GM23338 (cell line): Measurements from ENCODE around the gene USP20. TPM values are rescaled to one million over a fixed set of nuclear protein-coding genes. Genes with fewer than 3 reads are reported as not detected.

Experiments
- ATAC-seq: fragments of 200-7000 bp; cut with Tn5 transposase; 3 replicates; pipeline ENCODE4 v1.9.1; 2020
- DNase-seq: peaks from one replicate; pipeline ENCODE4 v3.0.0-alpha.2; 2015; ENCODE audit warnings: low spot score
- H2AFZ ChIP-seq: fragments of 200-600 bp; sonication (generic); 2 replicates; pipeline ENCODE4 v1.8.0; 2016; ENCODE audit warnings: antibody characterized with exemption, mild to moderate bottlenecking, moderate library complexity
- H3F3A ChIP-seq: fragments of 200-600 bp; sonication (generic); replicated peaks from 2 replicates; pipeline ENCODE4 v1.8.0; 2017; ENCODE audit warnings: antibody characterized with exemption, mixed run types, low read depth
- H3K27ac ChIP-seq: fragments of 200-600 bp; sonication (generic); 2 replicates; pipeline ENCODE4 v1.6.1; 2016; ENCODE audit warnings: low read depth
- H3K27me3 ChIP-seq: fragments of 200-600 bp; sonication (generic); 2 replicates; pipeline ENCODE4 v1.8.0; 2016; ENCODE audit warnings: mild to moderate bottlenecking, mixed run types, moderate library complexity; ENCODE audit not compliant: insufficient read depth
- H3K36me3 ChIP-seq: fragments of 200-600 bp; sonication (generic); 2 replicates; pipeline ENCODE4 v1.8.0; 2016; ENCODE audit warnings: mild to moderate bottlenecking; ENCODE audit not compliant: insufficient read depth
- H3K4me1 ChIP-seq: fragments of 200-600 bp; sonication (generic); 2 replicates; pipeline ENCODE4 v1.8.0; 2016; ENCODE audit warnings: mild to moderate bottlenecking, moderate library complexity; ENCODE audit not compliant: insufficient read depth
- H3K4me2 ChIP-seq: fragments of 200-600 bp; sonication (generic); 2 replicates; pipeline ENCODE4 v1.7.1; 2017; ENCODE audit warnings: mixed run types
- H3K4me3 ChIP-seq: fragments of 200-600 bp; sonication (generic); 2 replicates; pipeline ENCODE4 v1.6.1; 2016; ENCODE audit warnings: mixed run types
- H3K79me2 ChIP-seq: fragments of 200-600 bp; sonication (generic); replicated peaks from 2 replicates; pipeline ENCODE4 v1.8.0; 2017; ENCODE audit warnings: mild to moderate bottlenecking; ENCODE audit not compliant: insufficient read depth
- H3K9me2 ChIP-seq: fragments of 200-600 bp; sonication (generic); 2 replicates; pipeline ENCODE4 v1.8.0; 2017; ENCODE audit not compliant: insufficient read depth
- H4K20me1 ChIP-seq: fragments of 200-600 bp; sonication (generic); replicated peaks from 2 replicates; pipeline ENCODE4 v1.8.0; 2017; ENCODE audit warnings: mild to moderate bottlenecking; ENCODE audit not compliant: insufficient read depth
- H3K27ac Mint-ChIP-seq: 2 replicates; pipeline ENCODE4 v1.8.0; 2020; ENCODE audit warnings: inconsistent platforms, mild to moderate bottlenecking, moderate library complexity, mixed read lengths
- H3K27me3 Mint-ChIP-seq: 3 replicates; pipeline ENCODE4 v1.8.0; 2022; ENCODE audit warnings: low read depth, mild to moderate bottlenecking, moderate library complexity, mixed read lengths, inconsistent platforms; ENCODE audit not compliant: insufficient read depth, poor library complexity
- H3K36me3 Mint-ChIP-seq: 3 replicates; pipeline ENCODE4 v1.8.0; 2021; ENCODE audit warnings: low read depth, mild to moderate bottlenecking, inconsistent platforms, moderate library complexity, mixed read lengths
- H3K4me1 Mint-ChIP-seq: 3 replicates; pipeline ENCODE4 v1.8.0; 2020; ENCODE audit warnings: mild to moderate bottlenecking, inconsistent platforms, mixed read lengths
- H3K4me3 Mint-ChIP-seq: 3 replicates; pipeline ENCODE4 v1.8.0; 2021; ENCODE audit warnings: moderate library complexity, mild to moderate bottlenecking, inconsistent platforms, mixed read lengths
- H3K9me3 Mint-ChIP-seq: 3 replicates; pipeline ENCODE4 v1.8.0; 2020; ENCODE audit warnings: moderate library complexity, mild to moderate bottlenecking, inconsistent platforms, mixed read lengths
- EZH2phosphoT487 ChIP-seq: fragments of 200-600 bp; sonication (generic); IDR thresholded peaks from one replicate; pipeline ENCODE4 v1.8.1; 2018; ENCODE audit warnings: antibody characterized with exemption; ENCODE audit not compliant: unreplicated experiment
- JUNB ChIP-seq: IDR thresholded peaks from one replicate; pipeline ENCODE4 v1.6.1; 2016; ENCODE audit warnings: antibody characterized with exemption; ENCODE audit not compliant: unreplicated experiment
- NANOG ChIP-seq: IDR thresholded peaks from 2 replicates; pipeline ENCODE4 v1.6.1; 2016; ENCODE audit warnings: antibody characterized with exemption, borderline replicate concordance
- ZNF114 ChIP-seq: fragments of 250-450 bp; sonication (Bioruptor Pico); IDR thresholded peaks from 2 replicates; pipeline ENCODE4 v1.5.0; 2020; ENCODE audit warnings: mild to moderate bottlenecking, moderate library complexity
- polyA plus RNA-seq: library from polyadenylated mRNA; unstranded; fragments of >200 nt; fragmentation: Nextera tagmentation; extraction: Ambion mirVana; gene quantifications from 2 replicates; pipeline ENCODE4 v1.2.1, GENCODE V29; 2016
- total RNA-seq: library from RNA; depleted of rRNA; stranded (reverse); fragments of >200 nt; shearing (Covaris generic); gene quantifications from 2 replicates; pipeline ENCODE4 v1.2.3, GENCODE V29; 2014
- TF ChIP-seq, protein P1 (sequence below), 2 experiments: fragments of 200-600 bp in 1 of 2; sonication (generic) in 1 of 2; conservative IDR thresholded peaks; 2 replicates each; pipeline versions ENCODE4 v1.5.1 to v1.6.1; 2016 to 2017; ENCODE audit warnings: antibody characterized with exemption in 2 of 2, low read depth in 2 of 2, mild to moderate bottlenecking in 2 of 2, moderate library complexity in 1 of 2
- TF ChIP-seq, protein P2 (sequence below): IDR thresholded peaks from one replicate; pipeline ENCODE4 v1.6.1; 2018; ENCODE audit warnings: antibody characterized with exemption; ENCODE audit not compliant: unreplicated experiment
- TF ChIP-seq, protein P3 (sequence below): IDR thresholded peaks from 2 replicates; pipeline ENCODE4 v1.6.1; 2016; ENCODE audit warnings: antibody characterized with exemption
- TF ChIP-seq, protein P4 (sequence below): fragments of 250-450 bp; sonication (Bioruptor Pico); IDR thresholded peaks from 2 replicates; pipeline ENCODE4 v1.5.0; 2020; ENCODE audit warnings: mild to moderate bottlenecking, moderate library complexity

Gene USP20
- total and polyA plus RNA-seq, 2 experiments from 2014 or later: 10.4 to 13.0 TPM

DNA sequence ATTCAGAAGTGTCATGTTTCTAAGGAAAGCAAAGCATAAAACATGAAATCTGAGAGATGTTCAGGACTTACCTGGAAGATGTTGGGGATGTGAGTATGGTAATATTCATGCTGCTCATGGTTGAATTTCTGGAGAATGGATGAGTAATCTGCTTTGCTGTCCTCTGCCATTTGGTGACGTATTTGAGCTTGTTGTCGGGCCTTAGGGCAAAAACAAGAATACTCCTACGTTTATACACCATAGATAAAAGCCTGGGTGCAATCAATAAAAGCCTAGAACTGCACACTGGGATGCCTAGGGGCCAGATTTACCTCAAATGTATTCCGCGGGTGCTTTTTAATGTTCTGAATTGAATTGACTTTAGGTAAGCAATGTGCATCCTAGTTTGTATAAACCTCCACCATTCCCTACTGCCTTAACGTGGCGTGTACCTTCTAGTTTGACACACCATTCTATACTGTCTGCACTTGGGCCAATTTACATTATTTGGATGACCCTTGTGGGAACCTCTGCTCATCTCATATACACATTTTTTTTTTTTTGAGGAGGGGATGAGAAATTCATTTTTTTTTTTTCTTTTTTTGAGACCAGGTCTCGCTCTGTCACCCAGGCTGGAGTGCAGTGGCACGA is 94.4 kb downstream of the USP20 start:
- Mint-ChIP-seq H3K4me1 (peaks cover 15% of the 10 kb centered on the region), H3K4me3 (no peak overlapping the region), H3K27ac (no peak overlapping the region; the same call in 1 of the 2 replicates), H3K36me3 (peaks cover 5% of the 10 kb centered on the region; the same call in 1 of the 3 replicates), H3K27me3 (peaks cover 5% of the 10 kb centered on the region), H3K9me3 (no peaks in the 10 kb centered on the region)
- Histone ChIP-seq H3F3A (no peaks in the 10 kb centered on the region), H3K4me2 (no peak overlapping the region), H4K20me1 (no peaks in the 10 kb centered on the region), H3K27me3 (no peaks in the 10 kb centered on the region), H3K79me2 (no peaks in the 10 kb centered on the region), H2AFZ (no peak overlapping the region), H3K4me1 (peaks cover 15% of the 10 kb centered on the region), H3K36me3 (peaks cover 5% of the 10 kb centered on the region; the same call in 1 of the 2 replicates), H3K9me2 (no peaks in the 10 kb centered on the region), H3K27ac (no peak overlapping the region), H3K4me3 (no peak overlapping the region)
- ATAC-seq (no peak), DNase-seq (no peak)
- TF ChIP-seq NANOG (no peak), JUNB (no peak)
- TF ChIP-seq, protein P1, sequence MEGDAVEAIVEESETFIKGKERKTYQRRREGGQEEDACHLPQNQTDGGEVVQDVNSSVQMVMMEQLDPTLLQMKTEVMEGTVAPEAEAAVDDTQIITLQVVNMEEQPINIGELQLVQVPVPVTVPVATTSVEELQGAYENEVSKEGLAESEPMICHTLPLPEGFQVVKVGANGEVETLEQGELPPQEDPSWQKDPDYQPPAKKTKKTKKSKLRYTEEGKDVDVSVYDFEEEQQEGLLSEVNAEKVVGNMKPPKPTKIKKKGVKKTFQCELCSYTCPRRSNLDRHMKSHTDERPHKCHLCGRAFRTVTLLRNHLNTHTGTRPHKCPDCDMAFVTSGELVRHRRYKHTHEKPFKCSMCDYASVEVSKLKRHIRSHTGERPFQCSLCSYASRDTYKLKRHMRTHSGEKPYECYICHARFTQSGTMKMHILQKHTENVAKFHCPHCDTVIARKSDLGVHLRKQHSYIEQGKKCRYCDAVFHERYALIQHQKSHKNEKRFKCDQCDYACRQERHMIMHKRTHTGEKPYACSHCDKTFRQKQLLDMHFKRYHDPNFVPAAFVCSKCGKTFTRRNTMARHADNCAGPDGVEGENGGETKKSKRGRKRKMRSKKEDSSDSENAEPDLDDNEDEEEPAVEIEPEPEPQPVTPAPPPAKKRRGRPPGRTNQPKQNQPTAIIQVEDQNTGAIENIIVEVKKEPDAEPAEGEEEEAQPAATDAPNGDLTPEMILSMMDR (conservative IDR thresholded peaks at IDR 0.05; ENCODE audit: low read depth in 2 of 2): peak in 1 of 2 experiments; percentile 19; a peak in 1 of 4 replicates
- TF ChIP-seq, protein P2, sequence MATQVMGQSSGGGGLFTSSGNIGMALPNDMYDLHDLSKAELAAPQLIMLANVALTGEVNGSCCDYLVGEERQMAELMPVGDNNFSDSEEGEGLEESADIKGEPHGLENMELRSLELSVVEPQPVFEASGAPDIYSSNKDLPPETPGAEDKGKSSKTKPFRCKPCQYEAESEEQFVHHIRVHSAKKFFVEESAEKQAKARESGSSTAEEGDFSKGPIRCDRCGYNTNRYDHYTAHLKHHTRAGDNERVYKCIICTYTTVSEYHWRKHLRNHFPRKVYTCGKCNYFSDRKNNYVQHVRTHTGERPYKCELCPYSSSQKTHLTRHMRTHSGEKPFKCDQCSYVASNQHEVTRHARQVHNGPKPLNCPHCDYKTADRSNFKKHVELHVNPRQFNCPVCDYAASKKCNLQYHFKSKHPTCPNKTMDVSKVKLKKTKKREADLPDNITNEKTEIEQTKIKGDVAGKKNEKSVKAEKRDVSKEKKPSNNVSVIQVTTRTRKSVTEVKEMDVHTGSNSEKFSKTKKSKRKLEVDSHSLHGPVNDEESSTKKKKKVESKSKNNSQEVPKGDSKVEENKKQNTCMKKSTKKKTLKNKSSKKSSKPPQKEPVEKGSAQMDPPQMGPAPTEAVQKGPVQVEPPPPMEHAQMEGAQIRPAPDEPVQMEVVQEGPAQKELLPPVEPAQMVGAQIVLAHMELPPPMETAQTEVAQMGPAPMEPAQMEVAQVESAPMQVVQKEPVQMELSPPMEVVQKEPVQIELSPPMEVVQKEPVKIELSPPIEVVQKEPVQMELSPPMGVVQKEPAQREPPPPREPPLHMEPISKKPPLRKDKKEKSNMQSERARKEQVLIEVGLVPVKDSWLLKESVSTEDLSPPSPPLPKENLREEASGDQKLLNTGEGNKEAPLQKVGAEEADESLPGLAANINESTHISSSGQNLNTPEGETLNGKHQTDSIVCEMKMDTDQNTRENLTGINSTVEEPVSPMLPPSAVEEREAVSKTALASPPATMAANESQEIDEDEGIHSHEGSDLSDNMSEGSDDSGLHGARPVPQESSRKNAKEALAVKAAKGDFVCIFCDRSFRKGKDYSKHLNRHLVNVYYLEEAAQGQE: no peak
- TF ChIP-seq, protein P3, sequence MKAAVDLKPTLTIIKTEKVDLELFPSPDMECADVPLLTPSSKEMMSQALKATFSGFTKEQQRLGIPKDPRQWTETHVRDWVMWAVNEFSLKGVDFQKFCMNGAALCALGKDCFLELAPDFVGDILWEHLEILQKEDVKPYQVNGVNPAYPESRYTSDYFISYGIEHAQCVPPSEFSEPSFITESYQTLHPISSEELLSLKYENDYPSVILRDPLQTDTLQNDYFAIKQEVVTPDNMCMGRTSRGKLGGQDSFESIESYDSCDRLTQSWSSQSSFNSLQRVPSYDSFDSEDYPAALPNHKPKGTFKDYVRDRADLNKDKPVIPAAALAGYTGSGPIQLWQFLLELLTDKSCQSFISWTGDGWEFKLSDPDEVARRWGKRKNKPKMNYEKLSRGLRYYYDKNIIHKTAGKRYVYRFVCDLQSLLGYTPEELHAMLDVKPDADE: no peak

DNA sequence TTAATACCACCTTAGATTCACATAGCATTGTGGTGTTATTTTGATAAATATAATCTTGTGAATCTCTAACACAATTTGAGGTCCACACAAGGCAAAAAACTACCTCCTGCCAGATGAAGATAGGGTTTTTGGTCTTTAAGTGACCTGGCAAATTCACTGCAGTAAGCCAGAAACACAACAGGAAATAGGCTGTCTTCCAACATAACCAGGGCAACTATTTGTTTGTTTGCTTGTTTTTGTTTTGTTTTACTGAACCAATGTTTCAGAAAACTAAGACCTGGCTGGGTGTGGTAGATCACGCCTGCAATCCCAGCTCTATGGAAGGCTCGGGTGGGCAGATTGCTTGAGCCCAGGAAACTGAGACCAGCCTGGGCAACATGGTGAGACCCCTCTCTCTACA is 95.5 kb downstream of the USP20 start:
- no peak for DNase-seq
- Mint-ChIP-seq H3K4me1 (peaks cover 17% of the 10 kb centered on the region), H3K9me3 (no peaks in the 10 kb centered on the region), H3K27ac (no peak overlapping the region), H3K27me3 (peaks cover 5% of the 10 kb centered on the region), H3K36me3 (peaks cover 5% of the 10 kb centered on the region; the same call in 1 of the 3 replicates), H3K4me3 (no peak overlapping the region)
- Histone ChIP-seq H3K4me1 (peaks cover 17% of the 10 kb centered on the region), H3K36me3 (peaks cover 5% of the 10 kb centered on the region; the same call in 1 of the 2 replicates), H3F3A (no peaks in the 10 kb centered on the region), H3K27ac (no peak overlapping the region), H3K4me3 (no peak overlapping the region), H4K20me1 (no peaks in the 10 kb centered on the region), H3K9me2 (no peaks in the 10 kb centered on the region), H3K4me2 (no peak overlapping the region), H2AFZ (no peak overlapping the region), H3K27me3 (no peaks in the 10 kb centered on the region), H3K79me2 (no peaks in the 10 kb centered on the region)
- ATAC-seq: no peak
- TF ChIP-seq ZNF114: no peak
- TF ChIP-seq EZH2phosphoT487: no peak
- TF ChIP-seq, protein P4, sequence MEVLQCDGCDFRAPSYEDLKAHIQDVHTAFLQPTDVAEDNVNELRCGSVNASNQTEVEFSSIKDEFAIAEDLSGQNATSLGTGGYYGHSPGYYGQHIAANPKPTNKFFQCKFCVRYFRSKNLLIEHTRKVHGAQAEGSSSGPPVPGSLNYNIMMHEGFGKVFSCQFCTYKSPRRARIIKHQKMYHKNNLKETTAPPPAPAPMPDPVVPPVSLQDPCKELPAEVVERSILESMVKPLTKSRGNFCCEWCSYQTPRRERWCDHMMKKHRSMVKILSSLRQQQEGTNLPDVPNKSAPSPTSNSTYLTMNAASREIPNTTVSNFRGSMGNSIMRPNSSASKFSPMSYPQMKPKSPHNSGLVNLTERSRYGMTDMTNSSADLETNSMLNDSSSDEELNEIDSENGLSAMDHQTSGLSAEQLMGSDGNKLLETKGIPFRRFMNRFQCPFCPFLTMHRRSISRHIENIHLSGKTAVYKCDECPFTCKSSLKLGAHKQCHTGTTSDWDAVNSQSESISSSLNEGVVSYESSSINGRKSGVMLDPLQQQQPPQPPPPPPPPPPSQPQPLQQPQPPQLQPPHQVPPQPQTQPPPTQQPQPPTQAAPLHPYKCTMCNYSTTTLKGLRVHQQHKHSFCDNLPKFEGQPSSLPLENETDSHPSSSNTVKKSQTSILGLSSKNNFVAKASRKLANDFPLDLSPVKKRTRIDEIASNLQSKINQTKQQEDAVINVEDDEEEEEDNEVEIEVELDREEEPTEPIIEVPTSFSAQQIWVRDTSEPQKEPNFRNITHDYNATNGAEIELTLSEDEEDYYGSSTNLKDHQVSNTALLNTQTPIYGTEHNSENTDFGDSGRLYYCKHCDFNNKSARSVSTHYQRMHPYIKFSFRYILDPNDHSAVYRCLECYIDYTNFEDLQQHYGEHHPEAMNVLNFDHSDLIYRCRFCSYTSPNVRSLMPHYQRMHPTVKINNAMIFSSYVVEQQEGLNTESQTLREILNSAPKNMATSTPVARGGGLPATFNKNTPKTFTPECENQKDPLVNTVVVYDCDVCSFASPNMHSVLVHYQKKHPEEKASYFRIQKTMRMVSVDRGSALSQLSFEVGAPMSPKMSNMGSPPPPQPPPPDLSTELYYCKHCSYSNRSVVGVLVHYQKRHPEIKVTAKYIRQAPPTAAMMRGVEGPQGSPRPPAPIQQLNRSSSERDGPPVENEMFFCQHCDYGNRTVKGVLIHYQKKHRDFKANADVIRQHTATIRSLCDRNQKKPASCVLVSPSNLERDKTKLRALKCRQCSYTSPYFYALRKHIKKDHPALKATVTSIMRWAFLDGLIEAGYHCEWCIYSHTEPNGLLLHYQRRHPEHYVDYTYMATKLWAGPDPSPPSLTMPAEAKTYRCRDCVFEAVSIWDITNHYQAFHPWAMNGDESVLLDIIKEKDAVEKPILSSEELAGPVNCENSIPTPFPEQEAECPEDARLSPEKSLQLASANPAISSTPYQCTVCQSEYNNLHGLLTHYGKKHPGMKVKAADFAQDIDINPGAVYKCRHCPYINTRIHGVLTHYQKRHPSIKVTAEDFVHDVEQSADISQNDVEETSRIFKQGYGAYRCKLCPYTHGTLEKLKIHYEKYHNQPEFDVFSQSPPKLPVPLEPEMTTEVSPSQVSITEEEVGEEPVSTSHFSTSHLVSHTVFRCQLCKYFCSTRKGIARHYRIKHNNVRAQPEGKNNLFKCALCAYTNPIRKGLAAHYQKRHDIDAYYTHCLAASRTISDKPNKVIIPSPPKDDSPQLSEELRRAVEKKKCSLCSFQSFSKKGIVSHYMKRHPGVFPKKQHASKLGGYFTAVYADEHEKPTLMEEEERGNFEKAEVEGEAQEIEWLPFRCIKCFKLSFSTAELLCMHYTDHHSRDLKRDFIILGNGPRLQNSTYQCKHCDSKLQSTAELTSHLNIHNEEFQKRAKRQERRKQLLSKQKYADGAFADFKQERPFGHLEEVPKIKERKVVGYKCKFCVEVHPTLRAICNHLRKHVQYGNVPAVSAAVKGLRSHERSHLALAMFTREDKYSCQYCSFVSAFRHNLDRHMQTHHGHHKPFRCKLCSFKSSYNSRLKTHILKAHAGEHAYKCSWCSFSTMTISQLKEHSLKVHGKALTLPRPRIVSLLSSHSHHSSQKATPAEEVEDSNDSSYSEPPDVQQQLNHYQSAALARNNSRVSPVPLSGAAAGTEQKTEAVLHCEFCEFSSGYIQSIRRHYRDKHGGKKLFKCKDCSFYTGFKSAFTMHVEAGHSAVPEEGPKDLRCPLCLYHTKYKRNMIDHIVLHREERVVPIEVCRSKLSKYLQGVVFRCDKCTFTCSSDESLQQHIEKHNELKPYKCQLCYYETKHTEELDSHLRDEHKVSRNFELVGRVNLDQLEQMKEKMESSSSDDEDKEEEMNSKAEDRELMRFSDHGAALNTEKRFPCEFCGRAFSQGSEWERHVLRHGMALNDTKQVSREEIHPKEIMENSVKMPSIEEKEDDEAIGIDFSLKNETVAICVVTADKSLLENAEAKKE: no peak
- TF ChIP-seq JUNB: no peak
- no peak for TF ChIP-seq NANOG
